Stimulated activated CD4-positive, alpha-beta T cell treated with anti-CD3 and anti-CD28 coated beads, Interleukin-4, amount 100 ng/mL, for 1 hour (primary cell): ENCODE results near the gene RAB14.
"Not testable (repeated sequence)": the region's sequence is repeated elsewhere in the genome, so short reads cannot be mapped to it uniquely, and the experiment has no call there.

Experiments used
- DNase-seq: peaks from one replicate; pipeline ENCODE4 v3.0.0-alpha.2; 2020

The RAB14 gene

DNA sequence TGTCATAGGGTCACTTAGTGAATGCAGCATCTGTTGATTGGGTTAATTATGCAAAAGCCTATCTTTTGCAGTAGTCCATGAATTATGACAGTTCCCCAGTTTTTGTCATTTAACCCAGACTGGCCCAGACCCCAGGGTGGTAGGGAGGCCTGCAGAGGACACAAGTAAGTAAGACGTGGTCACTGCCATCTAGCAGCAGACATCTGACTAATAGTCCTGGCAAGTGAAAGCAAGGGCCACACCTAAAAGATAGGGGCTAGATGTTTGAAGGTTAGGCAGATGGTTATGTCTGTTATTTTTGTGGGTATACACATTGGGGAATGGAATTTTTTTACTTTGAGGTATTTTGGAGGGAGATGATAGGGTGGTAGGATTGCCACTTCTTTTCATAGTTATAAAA, 48.0 kb downstream of the RAB14 start:
- DNase-seq: no peak

DNA sequence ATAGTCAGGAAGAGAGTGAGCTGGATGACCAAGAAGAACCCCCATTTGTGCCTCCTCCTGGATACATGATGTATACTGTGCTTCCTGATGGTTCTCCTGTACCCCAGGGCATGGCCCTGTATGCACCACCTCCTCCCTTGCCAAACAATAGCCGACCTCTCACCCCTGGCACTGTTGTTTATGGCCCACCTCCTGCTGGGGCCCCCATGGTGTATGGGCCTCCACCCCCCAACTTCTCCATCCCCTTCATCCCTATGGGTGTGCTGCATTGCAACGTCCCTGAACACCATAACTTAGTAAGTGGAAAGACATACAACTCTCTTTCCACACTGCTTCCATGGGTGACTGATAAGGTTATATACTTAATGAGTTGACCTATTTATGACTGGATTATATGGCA, 51.5 kb downstream of the RAB14 start:
- no peak for DNase-seq

DNA sequence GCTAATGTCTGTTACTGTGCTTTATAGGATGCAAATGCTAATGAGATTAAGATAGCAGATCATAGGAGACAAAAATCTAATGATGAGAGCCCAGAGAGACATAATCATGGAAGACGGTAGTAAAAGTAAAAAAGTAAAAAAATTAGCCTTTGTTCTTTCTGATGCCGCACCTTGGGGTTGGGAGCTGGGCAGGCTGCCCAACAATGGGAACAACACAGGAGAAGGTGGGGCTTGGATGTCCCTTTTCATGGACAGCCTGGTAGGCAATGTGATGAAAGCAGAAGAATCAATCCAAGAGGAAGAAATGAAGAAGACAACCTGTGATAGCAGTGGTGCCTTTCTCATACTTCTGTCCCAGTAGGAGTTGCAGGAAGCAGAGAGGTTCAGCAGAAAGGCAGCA, 57.2 kb downstream of the RAB14 start:
- DNase-seq: no peak

GRCh38 chr9:121143771-121144170, 57.9 kb downstream of the RAB14 start:
- no peak for DNase-seq

- DNase-seq: no peak
Observed at GRCh38 chr9:121141706-121142105, 60.0 kb downstream of the RAB14 start.

- no peak for DNase-seq
Observed at GRCh38 chr9:121141306-121141705, 60.4 kb downstream of the RAB14 start.

DNA sequence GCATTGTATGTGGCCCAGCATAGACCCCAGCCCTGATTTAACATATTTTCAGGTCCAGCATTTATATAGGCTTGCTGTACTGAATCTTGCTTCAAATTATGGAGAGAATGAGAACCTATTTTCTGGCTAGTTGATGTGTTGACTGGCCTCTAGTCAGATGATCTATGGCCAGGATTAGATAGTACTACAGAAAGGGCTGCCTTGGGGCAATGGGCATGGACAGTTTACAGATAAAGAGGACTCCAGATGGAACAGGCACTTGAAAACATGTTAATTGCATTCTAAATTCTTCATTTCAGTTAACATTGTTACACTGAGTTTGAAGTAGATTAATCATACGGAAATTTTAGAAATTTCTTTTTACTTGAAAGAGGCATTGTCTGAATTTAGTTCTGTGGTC, 61.5 kb downstream of the RAB14 start:
- no peak for DNase-seq

DNA sequence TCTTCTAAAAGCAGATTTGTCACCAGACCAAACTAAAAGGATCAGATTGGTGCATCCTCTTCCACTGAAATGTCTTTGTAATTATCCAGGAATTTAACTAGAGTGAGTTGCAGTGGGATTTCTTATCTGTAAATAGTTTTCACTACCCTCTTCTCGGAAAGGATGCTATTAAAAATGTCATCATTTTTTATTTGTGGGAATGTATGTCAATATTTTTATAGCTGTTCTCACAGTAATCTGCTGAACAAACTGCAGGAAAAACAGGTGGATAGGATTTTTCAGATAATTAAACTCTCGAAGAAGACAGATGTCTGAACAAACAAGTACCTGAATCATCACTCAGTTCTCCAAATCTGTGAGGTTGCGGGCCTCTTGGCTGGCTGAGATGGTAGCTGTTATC, 62.7 kb downstream of the RAB14 start:
- no peak for DNase-seq

DNA sequence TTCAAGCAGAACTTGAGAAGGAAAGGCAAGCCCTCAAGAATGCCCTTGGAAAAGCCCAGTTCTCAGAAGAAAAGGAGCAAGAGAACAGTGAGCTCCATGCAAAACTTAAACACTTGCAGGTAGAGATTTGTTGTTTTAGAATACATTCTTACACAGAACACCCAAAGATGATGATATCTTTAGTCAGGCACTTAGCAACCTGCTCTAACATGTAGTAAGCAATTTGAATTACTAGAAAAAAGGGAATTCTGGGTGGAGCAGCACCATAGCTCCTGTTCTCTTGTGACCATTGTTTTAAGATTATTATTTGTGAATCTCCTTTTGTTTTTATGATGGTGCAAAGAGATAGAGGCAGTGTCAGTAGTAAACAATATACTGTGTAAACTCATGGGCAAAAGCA, 63.1 kb downstream of the RAB14 start:
- no peak for DNase-seq

- no peak for DNase-seq
Observed at GRCh38 chr9:121135642-121136041, 66.0 kb downstream of the RAB14 start.

- peak; percentile 59 for DNase-seq
Observed at GRCh38 chr9:121133104-121133816, 68.4 kb downstream of the RAB14 start.

GRCh38 chr9:121129384-121129783, 72.3 kb downstream of the RAB14 start:
- DNase-seq: not testable (repeated sequence)
